ENCODE measurements around the gene RBPJ. TPM values are rescaled to one million over a fixed set of nuclear protein-coding genes. Genes with fewer than 3 reads are reported as not detected.

The RBPJ gene
- total and polyA plus RNA-seq, 10 donors: 18.4 to 91.9 (median 77.9) TPM

GRCh38 chr4:26362745-26363439 lies 42.1 kb downstream of the RBPJ start:
- Histone ChIP-seq H3K36me3 (peaks cover 0 to 18% (median 4%) of the 10 kb centered on the region in 6 donors), H3K27ac (no peak overlapping the region), H3K27me3 (replicated peaks in 1 of 7) (no peaks in the 10 kb centered on the region), H3K4me1 (peaks cover 0 to 55% (median 22%) of the 10 kb centered on the region in 6 donors), H3K4me3 (no peak overlapping the region), H3K9me3 (no peaks in the 10 kb centered on the region)
- 87 to 93% (median 89%) methylated on average over 9 of the region's 9 CpGs for WGBS, 5 donors
- DNase-seq: no peak
- TF ChIP-seq POLR2A (IDR thresholded peaks at IDR 0.05) (no peak), POLR2AphosphoS5 (IDR thresholded peaks at IDR 0.05) (no peak), CTCF (IDR thresholded peaks at IDR 0.05 in 8 of 11, conservative IDR thresholded peaks at IDR 0.05 in 3 of 11) (no peak)
- intact Hi-C loops (cut with DNase I; ENCODE audit: low total_unique reads): no loop called here

- TF ChIP-seq POLR2AphosphoS5 (IDR thresholded peaks at IDR 0.05): no peak
- Histone ChIP-seq H3K4me1 (peaks cover 0 to 43% (median 20%) of the 10 kb centered on the region in 6 donors), H3K36me3 (peaks cover 0 to 26% (median 7%) of the 10 kb centered on the region in 6 donors), H3K27ac (no peak overlapping the region), H3K27me3 (replicated peaks in 1 of 7) (no peaks in the 10 kb centered on the region), H3K9me3 (no peaks in the 10 kb centered on the region), H3K4me3 (no peak overlapping the region)
- intact Hi-C loops (cut with DNase I; ENCODE audit: low total_unique reads): no loop called here
- 82 to 96% (median 85%) methylated on average over 1 of the region's 1 CpG for WGBS, 5 donors
- DNase-seq: no peak
Measured at GRCh38 chr4:26365537-26366150, 44.8 kb downstream of the RBPJ start.

GRCh38 chr4:26367811-26368210 lies 47.0 kb downstream of the RBPJ start:
- WGBS, 5 donors: 73 to 87% (median 81%) methylated on average over 1 of the region's 1 CpG
- Histone ChIP-seq H3K36me3 (peaks cover 0 to 26% (median 7%) of the 10 kb centered on the region in 6 donors), H3K27me3 (replicated peaks in 1 of 7) (no peaks in the 10 kb centered on the region), H3K27ac (no peak overlapping the region), H3K4me3 (no peak overlapping the region), H3K9me3 (no peaks in the 10 kb centered on the region), H3K4me1 (peaks cover 4 to 40% (median 17%) of the 10 kb centered on the region in 6 donors)
- TF ChIP-seq CTCF (IDR thresholded peaks at IDR 0.05 in 8 of 11, conservative IDR thresholded peaks at IDR 0.05 in 3 of 11) (no peak), POLR2A (IDR thresholded peaks at IDR 0.05) (no peak), POLR2AphosphoS5 (IDR thresholded peaks at IDR 0.05) (no peak)
- intact Hi-C loops (cut with DNase I; ENCODE audit: low total_unique reads): no loop called here
- no peak for DNase-seq

GRCh38 chr4:26368685-26369084 lies 47.9 kb downstream of the RBPJ start:
- Histone ChIP-seq H3K4me3 (no peak overlapping the region), H3K4me1 (peaks cover 11 to 43% (median 20%) of the 10 kb centered on the region in 6 donors), H3K36me3 (peaks cover 0 to 26% (median 7%) of the 10 kb centered on the region in 6 donors), H3K27me3 (replicated peaks in 1 of 7) (no peaks in the 10 kb centered on the region), H3K27ac (no peak overlapping the region), H3K9me3 (no peaks in the 10 kb centered on the region)
- DNase-seq: no peak
- intact Hi-C loops (cut with DNase I; ENCODE audit: low total_unique reads): no loop called here
- no peak for TF ChIP-seq POLR2A (IDR thresholded peaks at IDR 0.05)
- no peak for TF ChIP-seq POLR2AphosphoS5 (IDR thresholded peaks at IDR 0.05)
- TF ChIP-seq CTCF (IDR thresholded peaks at IDR 0.05 in 8 of 11, conservative IDR thresholded peaks at IDR 0.05 in 3 of 11): no peak

Data from spleen (tissue), 11 donors.